Panc1 (cell line): ENCODE measurements around the gene NUTM1. TPM values are rescaled to one million over a fixed set of nuclear protein-coding genes. Genes with fewer than 3 reads are reported as not detected.

Experiments used
- ATAC-seq: fragments of 200-7000 bp; cut with Tn5 transposase; 2 replicates; pipeline ENCODE4 v1.9.1; 2020; ENCODE audit warnings: mild to moderate bottlenecking, moderate library complexity
- BruUV-seq: library from RNA; stranded (reverse); fragments of 400-500 nt; replicated peaks from 2 replicates; lab custom pipeline; 2021; lab: Mats Ljungman, UMichigan
- CTCF ChIA-PET: fragments of 300-600 bp; sonication (Branson Sonifier 250); formaldehyde crosslinking; loops from one replicate; lab custom pipeline; 2022; ENCODE audit warnings: antibody characterized with exemption; lab: Charles Lee
- POLR2A ChIA-PET: fragments of 300-600 bp; sonication (Branson Sonifier 250); formaldehyde crosslinking; loops from one replicate; lab custom pipeline; 2022; ENCODE audit warnings: antibody characterized with exemption; lab: Charles Lee
- DNase-seq: peaks from one replicate; pipeline ENCODE4 v3.0.0-alpha.2; 2010; ENCODE audit warnings: low read depth, low spot score
- H3K27ac ChIP-seq: 2 replicates; pipeline ENCODE4 v1.5.1; 2011; ENCODE audit warnings: mild to moderate bottlenecking, low read length, inconsistent platforms
- H3K27me3 ChIP-seq: fragments of 200-500 bp; sonication (Bioruptor generic); 2 replicates; pipeline ENCODE4 v1.6.0; 2014; ENCODE audit warnings: low read length, inconsistent platforms; ENCODE audit not compliant: control insufficient read depth, insufficient read depth
- H3K36me3 ChIP-seq: fragments of 200-500 bp; sonication (Bioruptor generic); 2 replicates; pipeline ENCODE4 v1.5.1; 2014; ENCODE audit warnings: inconsistent platforms, mild to moderate bottlenecking, low read length, moderate library complexity; ENCODE audit not compliant: control insufficient read depth, insufficient read depth
- H3K4me1 ChIP-seq: 2 replicates; pipeline ENCODE4 v1.5.1; 2011; ENCODE audit warnings: inconsistent platforms, mild to moderate bottlenecking, low read length, moderate library complexity; ENCODE audit not compliant: control insufficient read depth, insufficient read depth
- H3K4me3 ChIP-seq, 2 experiments: 2 replicates each; pipeline ENCODE4 v1.5.1; 2011 to 2012; ENCODE audit warnings: low read depth in 2 of 2, low read length in 2 of 2, mild to moderate bottlenecking in 2 of 2, inconsistent platforms in 1 of 2, moderate library complexity in 1 of 2
- H3K9me3 ChIP-seq: fragments of 200-500 bp; sonication (Bioruptor generic); 2 replicates; pipeline ENCODE4 v1.5.1; 2014; ENCODE audit warnings: low read depth, mild to moderate bottlenecking, inconsistent platforms, low read length, moderate library complexity; ENCODE audit not compliant: control insufficient read depth, insufficient read depth
- CTCF ChIP-seq: fragments of 450-650 bp; IDR thresholded peaks from 2 replicates; pipeline ENCODE4 v1.5.1; 2017; ENCODE audit warnings: mild to moderate bottlenecking
- POLR2AphosphoS5 ChIP-seq: IDR thresholded peaks from 2 replicates; pipeline ENCODE4 v1.6.1; 2012; ENCODE audit warnings: mild to moderate bottlenecking, low read depth, low read length, moderate library complexity
- REST ChIP-seq, 2 experiments: IDR thresholded peaks; 2 replicates each; pipeline ENCODE4 v1.6.1; 2011 to 2012; ENCODE audit warnings: low read depth in 2 of 2, control low read depth in 1 of 2, low read length in 1 of 2, mild to moderate bottlenecking in 1 of 2, moderate library complexity in 1 of 2; ENCODE audit not compliant: insufficient read depth in 1 of 2
- SIN3A ChIP-seq: IDR thresholded peaks from 2 replicates; pipeline ENCODE4 v1.6.1; 2012; ENCODE audit warnings: low read depth, mild to moderate bottlenecking, low read length, moderate library complexity, borderline replicate concordance; ENCODE audit not compliant: insufficient read depth
- TCF7L2 ChIP-seq: IDR thresholded peaks from 2 replicates; pipeline ENCODE4 v1.6.1; 2011; ENCODE audit warnings: mild to moderate bottlenecking, low read depth, low read length, inconsistent platforms
- in situ Hi-C: cut with HindIII; loops from 2 replicates; pipeline ENCODE4 v1.10.0; 2016; ENCODE audit warnings: low sequenced_read_pairs, low pct_unique_long_range_greater_than_20kb
- intact Hi-C: fragments of 100-400 bp; cut with micrococcal nuclease; formaldehyde crosslinking; loops from one replicate; pipeline ENCODE4 v1.10.0; 2022; ENCODE audit not compliant: unreplicated experiment
- total RNA-seq: library from RNA; stranded (reverse); gene quantifications from one replicate; pipeline ENCODE4 v1.2.1, GENCODE V29; 2021; ENCODE audit not compliant: unreplicated experiment

NUTM1 gene
- total RNA-seq, 1 experiment from 2014 or later = 0.05 TPM

- CTCF ChIA-PET = interaction anchor here (0.8 kb wide), 1 partner anchor 17 kb away, joined by 12 read pairs; the partner anchor contains the start of genes NOP10 and NUTM1
- Histone ChIP-seq H3K4me1 (peaks cover under 1% of the 10 kb centered on the region; the same call in 1 of the 2 replicates), H3K36me3 (peaks cover 8% of the 10 kb centered on the region; the same call in 1 of the 2 replicates), H3K4me3 (no peak overlapping the region), H3K27me3 (no peaks in the 10 kb centered on the region), H3K27ac (no peak overlapping the region), H3K9me3 (no peaks in the 10 kb centered on the region)
- POLR2A ChIA-PET = no interaction called here
- in situ Hi-C loops = no loop called here
- intact Hi-C loops = no loop called here
- ATAC-seq = 0 out of 2 replicates have a peak, but pooled peaks have one; percentile 40
- DNase-seq = no peak
- BruUV-seq = no TSS peak
- TF ChIP-seq CTCF (no peak), TCF7L2 (no peak), SIN3A (no peak), REST (IDR thresholded peaks at IDR 0.05; ENCODE audit: insufficient read depth in 1 of 2, low read depth in 2 of 2, low read length in 1 of 2) (no peak), POLR2AphosphoS5 (no peak)
Measured at GRCh38 chr15:34360298-34360697, 17.2 kb downstream of the NUTM1 start.

GRCh38 chr15:34361278-34361677 is 18.2 kb downstream of the NUTM1 start:
- CTCF ChIA-PET = no interaction called here
- no peak overlapping the region for H3K27ac ChIP-seq
- in situ Hi-C loops = no loop called here
- no peaks in the 10 kb centered on the region for H3K27me3 ChIP-seq
- intact Hi-C loops = no loop called here
- DNase-seq (no peak), ATAC-seq (no peak)
- TF ChIP-seq SIN3A (no peak), TCF7L2 (no peak), CTCF (no peak), REST (IDR thresholded peaks at IDR 0.05; ENCODE audit: insufficient read depth in 1 of 2, low read depth in 2 of 2, low read length in 1 of 2) (no peak), POLR2AphosphoS5 (no peak)
- H3K4me1 ChIP-seq = peaks cover 7% of the 10 kb centered on the region; the same call in 1 of the 2 replicates
- BruUV-seq = no TSS peak
- no peak overlapping the region for H3K4me3 ChIP-seq
- POLR2A ChIA-PET = no interaction called here
- H3K36me3 ChIP-seq = peaks cover 8% of the 10 kb centered on the region; the same call in 1 of the 2 replicates
- H3K9me3 ChIP-seq = no peaks in the 10 kb centered on the region
